ENCODE results near the gene SMIM9. TPM values are rescaled to one million over a fixed set of nuclear protein-coding genes. Genes with fewer than 3 reads are reported as not detected.

SMIM9 gene
- total RNA-seq, 4 donors from 2014 or later = not detected

DNA sequence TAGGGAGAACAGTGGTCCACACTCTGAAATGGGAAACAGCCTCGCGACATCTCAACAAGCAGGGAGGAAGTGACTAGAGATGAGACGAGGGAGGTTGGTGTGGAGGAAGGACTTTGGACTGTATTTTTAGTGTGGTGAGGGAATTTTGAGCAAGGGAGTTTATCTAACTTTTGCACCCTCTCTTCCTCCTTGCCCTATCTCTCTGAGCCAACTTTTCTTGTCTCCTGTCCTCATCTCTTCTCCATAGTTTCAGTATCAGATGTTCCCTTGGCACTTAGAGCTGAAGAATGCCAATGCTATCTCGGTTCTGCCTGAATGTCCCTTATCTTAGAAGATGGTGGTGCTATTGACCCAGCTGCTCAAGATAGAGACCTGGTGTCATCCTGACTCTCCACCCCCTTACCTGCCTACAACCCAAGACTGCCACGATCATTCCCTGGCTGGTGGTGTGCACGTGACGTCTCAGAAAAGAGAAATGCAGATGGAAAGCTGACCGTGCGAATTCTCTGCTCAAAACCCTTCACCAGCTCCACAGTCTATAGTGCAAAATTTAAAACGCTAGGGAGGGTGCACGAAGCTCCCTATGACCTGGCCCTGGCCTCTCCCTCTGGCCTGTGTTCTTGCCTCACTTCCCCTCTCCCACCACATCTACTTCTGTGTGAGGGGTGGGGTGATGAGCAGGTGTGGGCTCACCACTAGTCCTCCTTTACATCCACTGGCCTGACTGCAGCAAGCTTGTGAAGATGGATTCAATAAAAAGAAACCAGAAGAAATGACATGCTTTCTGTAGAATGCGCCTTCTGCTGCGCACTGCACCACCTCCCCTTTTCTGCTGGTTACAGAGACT lies 50.1 kb downstream of the SMIM9 start:
- H3K4me1 ChIP-seq = no peaks in the 10 kb centered on the region
- 86% methylated on average over 13 of the region's 13 CpGs for WGBS
- TF ChIP-seq, protein P1, sequence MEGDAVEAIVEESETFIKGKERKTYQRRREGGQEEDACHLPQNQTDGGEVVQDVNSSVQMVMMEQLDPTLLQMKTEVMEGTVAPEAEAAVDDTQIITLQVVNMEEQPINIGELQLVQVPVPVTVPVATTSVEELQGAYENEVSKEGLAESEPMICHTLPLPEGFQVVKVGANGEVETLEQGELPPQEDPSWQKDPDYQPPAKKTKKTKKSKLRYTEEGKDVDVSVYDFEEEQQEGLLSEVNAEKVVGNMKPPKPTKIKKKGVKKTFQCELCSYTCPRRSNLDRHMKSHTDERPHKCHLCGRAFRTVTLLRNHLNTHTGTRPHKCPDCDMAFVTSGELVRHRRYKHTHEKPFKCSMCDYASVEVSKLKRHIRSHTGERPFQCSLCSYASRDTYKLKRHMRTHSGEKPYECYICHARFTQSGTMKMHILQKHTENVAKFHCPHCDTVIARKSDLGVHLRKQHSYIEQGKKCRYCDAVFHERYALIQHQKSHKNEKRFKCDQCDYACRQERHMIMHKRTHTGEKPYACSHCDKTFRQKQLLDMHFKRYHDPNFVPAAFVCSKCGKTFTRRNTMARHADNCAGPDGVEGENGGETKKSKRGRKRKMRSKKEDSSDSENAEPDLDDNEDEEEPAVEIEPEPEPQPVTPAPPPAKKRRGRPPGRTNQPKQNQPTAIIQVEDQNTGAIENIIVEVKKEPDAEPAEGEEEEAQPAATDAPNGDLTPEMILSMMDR (IDR thresholded peaks at IDR 0.05) = no peak
- TF ChIP-seq POLR2A (IDR thresholded peaks at IDR 0.05) (no peak), EP300 (IDR thresholded peaks at IDR 0.05) (no peak), POLR2AphosphoS5 (IDR thresholded peaks at IDR 0.05) (no peak)
- no peak for DNase-seq (ENCODE audit: low spot score in 2 of 2)
- H3K27me3 ChIP-seq = no peaks in the 10 kb centered on the region
- H3K4me3 ChIP-seq = no peak overlapping the region
- no peaks in the 10 kb centered on the region for H3K36me3 ChIP-seq
- H3K9me3 ChIP-seq = no peaks in the 10 kb centered on the region
- no peak overlapping the region for H3K27ac ChIP-seq

DNA sequence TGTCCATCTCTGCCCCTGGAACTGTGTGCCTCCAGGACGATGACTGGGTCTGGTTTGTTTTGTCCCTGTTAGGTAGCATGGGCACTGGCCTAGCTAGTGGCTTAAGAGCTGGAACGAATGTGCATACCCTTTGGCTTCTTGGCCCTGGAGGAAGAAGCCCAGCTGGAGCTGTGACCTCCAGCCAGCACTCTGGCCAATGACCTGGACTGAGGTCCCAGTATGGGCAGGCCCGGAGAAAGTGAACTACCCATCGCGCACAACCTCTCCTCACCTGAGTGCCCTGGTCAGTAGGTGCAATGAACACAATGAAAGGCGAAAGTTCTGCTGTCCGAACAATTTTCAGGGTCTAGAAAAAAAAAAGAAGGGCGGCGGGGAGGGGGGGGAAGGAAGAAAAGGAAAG lies 53.5 kb downstream of the SMIM9 start:
- Histone ChIP-seq H3K27ac (no peak overlapping the region), H3K4me1 (no peaks in the 10 kb centered on the region), H3K36me3 (peaks cover 14% of the 10 kb centered on the region), H3K9me3 (no peaks in the 10 kb centered on the region), H3K4me3 (no peak overlapping the region), H3K27me3 (no peaks in the 10 kb centered on the region)
- DNase-seq (ENCODE audit: low spot score in 2 of 2) = no peak
- TF ChIP-seq, protein P1 (IDR thresholded peaks at IDR 0.05) = no peak
- TF ChIP-seq POLR2AphosphoS5 (IDR thresholded peaks at IDR 0.05) = no peak
- no peak for TF ChIP-seq POLR2A (IDR thresholded peaks at IDR 0.05)
- no peak for TF ChIP-seq EP300 (IDR thresholded peaks at IDR 0.05)
- WGBS = 94% methylated on average over 7 of the region's 9 CpGs

DNA sequence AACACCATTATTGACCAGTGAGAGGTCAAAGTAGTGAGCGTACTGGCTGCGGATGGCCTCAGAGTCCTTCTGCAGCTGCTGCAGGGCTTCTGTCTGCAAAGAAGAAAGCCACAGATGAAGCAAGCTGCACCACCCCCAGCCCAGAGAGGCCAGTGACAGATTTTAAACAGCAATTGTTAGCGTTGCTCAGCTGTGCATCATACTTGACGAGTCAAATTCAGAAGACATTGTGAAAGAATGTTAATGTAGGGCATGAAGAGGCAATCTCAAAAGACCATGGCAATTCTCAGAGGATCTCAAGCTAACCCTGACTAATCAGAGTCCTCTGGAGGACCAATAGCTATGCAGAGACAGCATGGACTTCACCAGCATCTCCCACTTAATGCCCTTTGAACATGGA lies 55.2 kb downstream of the SMIM9 start:
- TF ChIP-seq POLR2AphosphoS5 (IDR thresholded peaks at IDR 0.05) = no peak
- TF ChIP-seq EP300 (IDR thresholded peaks at IDR 0.05) = no peak
- no peak for TF ChIP-seq POLR2A (IDR thresholded peaks at IDR 0.05)
- TF ChIP-seq, protein P1 (IDR thresholded peaks at IDR 0.05) = no peak
- no peak overlapping the region for H3K4me3 ChIP-seq
- no peaks in the 10 kb centered on the region for H3K27me3 ChIP-seq
- DNase-seq (ENCODE audit: low spot score in 2 of 2) = no peak
- peaks cover 31% of the 10 kb centered on the region for H3K36me3 ChIP-seq
- WGBS = 81% methylated on average over 4 of the region's 4 CpGs
- H3K9me3 ChIP-seq = no peaks in the 10 kb centered on the region
- no peaks in the 10 kb centered on the region for H3K4me1 ChIP-seq
- no peak overlapping the region for H3K27ac ChIP-seq

DNA sequence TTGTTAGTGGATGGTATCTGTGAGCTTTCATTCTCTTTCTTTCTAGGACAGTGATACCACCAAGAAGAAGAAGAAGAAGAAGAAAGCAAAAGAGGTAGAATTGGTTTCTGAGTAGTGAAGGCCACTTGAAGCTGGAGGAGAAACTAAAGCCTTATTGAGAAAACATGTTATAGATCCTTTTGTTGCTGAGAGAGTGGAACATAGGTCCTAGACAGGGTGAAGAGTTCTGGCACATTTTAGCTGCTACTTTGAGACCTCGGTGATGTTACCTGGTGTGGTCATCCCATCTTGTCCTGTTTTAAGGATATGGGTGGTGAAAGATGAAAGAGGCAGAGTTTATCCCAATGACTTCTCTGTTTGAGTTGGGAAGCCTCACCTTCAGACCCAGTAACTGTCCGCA lies 57.7 kb downstream of the SMIM9 start:
- no peaks in the 10 kb centered on the region for H3K4me1 ChIP-seq
- TF ChIP-seq POLR2A (IDR thresholded peaks at IDR 0.05) = no peak
- no peak for TF ChIP-seq POLR2AphosphoS5 (IDR thresholded peaks at IDR 0.05)
- TF ChIP-seq, protein P1 (IDR thresholded peaks at IDR 0.05) = no peak
- no peak for TF ChIP-seq EP300 (IDR thresholded peaks at IDR 0.05)
- no peak overlapping the region for H3K4me3 ChIP-seq
- H3K9me3 ChIP-seq = no peaks in the 10 kb centered on the region
- no peak overlapping the region for H3K27ac ChIP-seq
- DNase-seq (ENCODE audit: low spot score in 2 of 2) = no peak
- WGBS = 87% methylated on average over 2 of the region's 2 CpGs
- H3K27me3 ChIP-seq = no peaks in the 10 kb centered on the region
- peaks cover 45% of the 10 kb centered on the region for H3K36me3 ChIP-seq

DNA sequence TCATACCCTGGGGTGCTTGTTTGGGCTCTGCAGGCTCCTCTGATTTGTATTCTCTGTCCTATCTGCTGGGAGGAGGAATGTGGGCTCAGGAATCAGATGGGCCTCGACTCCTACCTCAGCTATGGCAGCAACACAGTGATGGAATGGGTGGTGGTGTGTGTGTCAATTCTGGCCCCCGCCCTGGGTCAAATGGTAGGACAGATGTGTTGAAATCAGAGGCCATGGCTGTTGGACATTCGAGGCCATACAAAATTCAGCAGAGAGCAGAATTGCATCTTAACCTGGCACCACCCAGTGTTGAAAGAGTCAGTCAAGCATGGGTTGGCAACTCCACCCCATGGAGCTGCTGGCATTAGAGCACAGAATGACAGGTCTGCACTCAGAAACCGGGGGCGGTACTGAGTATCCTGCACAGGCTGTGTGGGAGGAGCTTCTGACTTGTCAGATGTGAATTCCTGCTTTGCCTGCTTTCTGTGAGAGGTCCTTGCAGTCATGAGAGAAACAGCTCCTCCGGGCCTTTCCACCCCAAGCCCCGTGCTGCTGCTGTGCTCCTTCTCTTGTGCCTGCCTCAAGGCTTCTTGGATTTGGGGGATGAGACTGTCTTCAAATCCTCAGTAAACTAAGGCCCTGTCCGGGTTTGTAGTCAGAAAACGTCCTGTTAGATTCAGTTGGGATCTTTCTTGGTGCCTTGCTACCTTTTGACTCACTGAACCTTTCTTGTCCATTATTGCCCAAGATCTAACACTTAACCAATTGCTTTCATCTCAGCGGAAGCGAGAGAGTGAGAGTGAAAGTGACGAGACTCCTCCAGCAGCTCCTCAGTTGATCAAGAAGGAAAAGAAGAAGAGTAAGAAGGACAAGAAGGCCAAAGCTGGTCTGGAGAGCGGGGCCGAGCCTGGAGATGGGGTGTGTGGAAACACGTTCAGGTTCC lies 58.8 kb downstream of the SMIM9 start:
- no peak overlapping the region for H3K4me3 ChIP-seq
- H3K27me3 ChIP-seq = no peaks in the 10 kb centered on the region
- 76% methylated on average over 12 of the region's 15 CpGs for WGBS
- TF ChIP-seq EP300 (IDR thresholded peaks at IDR 0.05) (no peak), POLR2A (IDR thresholded peaks at IDR 0.05) (no peak), POLR2AphosphoS5 (IDR thresholded peaks at IDR 0.05) (no peak)
- TF ChIP-seq, protein P1 (IDR thresholded peaks at IDR 0.05) = no peak
- H3K36me3 ChIP-seq = peaks cover 47% of the 10 kb centered on the region
- no peak for DNase-seq (ENCODE audit: low spot score in 2 of 2)
- no peaks in the 10 kb centered on the region for H3K4me1 ChIP-seq
- H3K27ac ChIP-seq = no peak overlapping the region
- no peaks in the 10 kb centered on the region for H3K9me3 ChIP-seq

Measured in suprapubic skin (tissue), 4 donors.